Measurements from ENCODE around the gene DNAJC21.

The DNAJC21 gene

DNA sequence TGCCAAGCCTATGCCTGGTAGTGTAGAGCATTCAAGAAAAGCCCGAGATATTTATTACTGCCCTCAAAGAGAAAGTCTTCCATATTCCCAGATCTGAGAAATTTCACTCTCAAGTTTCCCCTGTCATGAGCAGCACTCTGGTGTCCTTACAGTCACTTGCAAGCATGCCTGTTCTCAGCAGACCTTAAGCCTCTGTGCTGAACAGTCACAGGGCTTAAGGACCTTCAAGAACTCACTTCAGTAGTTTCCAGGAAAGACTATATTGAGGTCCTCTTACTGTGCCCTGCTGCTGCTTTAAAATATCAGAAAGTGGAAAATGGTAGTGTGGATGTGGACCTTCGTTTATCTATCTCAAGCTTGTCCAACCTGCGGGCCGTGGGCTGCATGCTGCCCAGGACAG lies 53.5 kb downstream of the DNAJC21 start:
- 88% methylated on average over 2 of the region's 4 CpGs for WGBS

DNA sequence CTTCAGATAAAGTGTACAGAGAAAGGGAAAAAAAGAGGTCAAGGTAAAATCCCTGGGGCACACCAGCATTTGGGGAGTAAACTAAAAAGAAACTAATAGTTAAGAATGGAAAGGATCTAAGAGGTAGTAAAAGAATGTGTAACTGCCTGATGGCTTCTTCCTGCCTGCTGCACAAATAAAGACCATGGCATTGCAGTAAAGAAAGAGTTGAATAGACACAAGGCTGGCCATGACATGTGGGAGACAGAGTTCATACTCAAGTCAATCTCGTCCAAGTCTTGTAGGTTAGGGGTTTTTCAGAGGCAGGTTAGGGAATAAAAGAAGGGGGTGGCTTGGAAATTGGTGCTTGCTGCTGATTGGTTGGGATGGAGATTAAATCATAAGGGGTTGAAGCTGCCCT lies 57.6 kb downstream of the DNAJC21 start:
- Histone ChIP-seq H3K18ac (ENCODE audit: low read depth in 1 of 2, low read length in 2 of 2) (no peak overlapping the region), H2BK120ac (ENCODE audit: low read depth, low read length) (no peak overlapping the region), H3K9ac (ENCODE audit: low read length) (no peak overlapping the region), H3K79me1 (replicated peaks; ENCODE audit: low read length, poor library complexity, severe bottlenecking) (no peaks in the 10 kb centered on the region), H3K9me3 (ENCODE audit: control insufficient read depth, low read length) (peaks cover 24% of the 10 kb centered on the region), H3K4me3 (ENCODE audit: insufficient read depth in 1 of 2, low read depth in 1 of 2, low read length in 2 of 2) (no peak overlapping the region), H3K36me3 (ENCODE audit: control insufficient read depth in 1 of 2, insufficient read depth in 2 of 2, low read depth in 1 of 2, low read length in 2 of 2) (no peaks in the 10 kb centered on the region), H2AK5ac (ENCODE audit: low read length, severe bottlenecking) (no peak overlapping the region), H4K91ac (ENCODE audit: low read length) (no peak overlapping the region), H2BK5ac (ENCODE audit: low read depth, low read length, poor library complexity, severe bottlenecking) (no peak overlapping the region), H2BK15ac (ENCODE audit: low read depth, poor library complexity, severe bottlenecking) (no peak overlapping the region), H3K14ac (ENCODE audit: low read length in 2 of 2) (no peak overlapping the region), H2AFZ (ENCODE audit: low read depth, low read length) (no peak overlapping the region), H4K8ac (ENCODE audit: low read length) (no peak overlapping the region), H3K4me1 (ENCODE audit: control insufficient read depth, insufficient read depth, low read depth, low read length) (no peaks in the 10 kb centered on the region), H3K4ac (ENCODE audit: low read depth in 1 of 2, low read length in 2 of 2) (no peak overlapping the region), H3K27ac (ENCODE audit: low read length, poor library complexity, severe bottlenecking) (no peak overlapping the region), H3K23ac (ENCODE audit: low read length in 2 of 2) (no peak overlapping the region), H3K27me3 (ENCODE audit: control insufficient read depth in 1 of 2, insufficient read depth in 1 of 2, low read length in 2 of 2) (peaks cover 0 to 4% of the 10 kb centered on the region in 2 experiments), H2BK12ac (ENCODE audit: low read length in 2 of 2) (no peak overlapping the region), H3K4me2 (ENCODE audit: low read length, poor library complexity, severe bottlenecking) (no peak overlapping the region)
- WGBS: 65% methylated on average over 1 of the region's 1 CpG
- no peak for DNase-seq

More for the DNA sequence above, 53.5 kb downstream of the DNAJC21 start:
- H3K4me2 ChIP-seq (ENCODE audit: low read length, poor library complexity, severe bottlenecking): no peak overlapping the region
- no peak overlapping the region for H3K14ac ChIP-seq (ENCODE audit: low read length in 2 of 2)
- no peak overlapping the region for H2BK15ac ChIP-seq (ENCODE audit: low read depth, poor library complexity, severe bottlenecking)
- H2BK12ac ChIP-seq (ENCODE audit: low read length in 2 of 2): no peak overlapping the region
- H3K23ac ChIP-seq (ENCODE audit: low read length in 2 of 2): no peak overlapping the region
- H3K4me3 ChIP-seq (ENCODE audit: insufficient read depth in 1 of 2, low read depth in 1 of 2, low read length in 2 of 2): no peak overlapping the region
- H2BK120ac ChIP-seq (ENCODE audit: low read depth, low read length): no peak overlapping the region
- no peaks in the 10 kb centered on the region for H3K4me1 ChIP-seq (ENCODE audit: control insufficient read depth, insufficient read depth, low read depth, low read length)
- no peak overlapping the region for H3K9ac ChIP-seq (ENCODE audit: low read length)
- no peak overlapping the region for H4K91ac ChIP-seq (ENCODE audit: low read length)
- no peaks in the 10 kb centered on the region for H3K27me3 ChIP-seq (ENCODE audit: control insufficient read depth in 1 of 2, insufficient read depth in 1 of 2, low read length in 2 of 2)
- H3K9me3 ChIP-seq (ENCODE audit: control insufficient read depth, low read length): peaks cover 24% of the 10 kb centered on the region
- no peak overlapping the region for H2BK5ac ChIP-seq (ENCODE audit: low read depth, low read length, poor library complexity, severe bottlenecking)
- no peak overlapping the region for H3K27ac ChIP-seq (ENCODE audit: low read length, poor library complexity, severe bottlenecking)
- H2AK5ac ChIP-seq (ENCODE audit: low read length, severe bottlenecking): no peak overlapping the region
- no peak overlapping the region for H3K4ac ChIP-seq (ENCODE audit: low read depth in 1 of 2, low read length in 2 of 2)
- H2AFZ ChIP-seq (ENCODE audit: low read depth, low read length): no peak overlapping the region
- no peaks in the 10 kb centered on the region for H3K36me3 ChIP-seq (ENCODE audit: control insufficient read depth in 1 of 2, insufficient read depth in 2 of 2, low read depth in 1 of 2, low read length in 2 of 2)
- no peaks in the 10 kb centered on the region for H3K79me1 ChIP-seq (replicated peaks; ENCODE audit: low read length, poor library complexity, severe bottlenecking)
- DNase-seq: no peak
- no peak overlapping the region for H4K8ac ChIP-seq (ENCODE audit: low read length)
- no peak overlapping the region for H3K18ac ChIP-seq (ENCODE audit: low read depth in 1 of 2, low read length in 2 of 2)

DNA sequence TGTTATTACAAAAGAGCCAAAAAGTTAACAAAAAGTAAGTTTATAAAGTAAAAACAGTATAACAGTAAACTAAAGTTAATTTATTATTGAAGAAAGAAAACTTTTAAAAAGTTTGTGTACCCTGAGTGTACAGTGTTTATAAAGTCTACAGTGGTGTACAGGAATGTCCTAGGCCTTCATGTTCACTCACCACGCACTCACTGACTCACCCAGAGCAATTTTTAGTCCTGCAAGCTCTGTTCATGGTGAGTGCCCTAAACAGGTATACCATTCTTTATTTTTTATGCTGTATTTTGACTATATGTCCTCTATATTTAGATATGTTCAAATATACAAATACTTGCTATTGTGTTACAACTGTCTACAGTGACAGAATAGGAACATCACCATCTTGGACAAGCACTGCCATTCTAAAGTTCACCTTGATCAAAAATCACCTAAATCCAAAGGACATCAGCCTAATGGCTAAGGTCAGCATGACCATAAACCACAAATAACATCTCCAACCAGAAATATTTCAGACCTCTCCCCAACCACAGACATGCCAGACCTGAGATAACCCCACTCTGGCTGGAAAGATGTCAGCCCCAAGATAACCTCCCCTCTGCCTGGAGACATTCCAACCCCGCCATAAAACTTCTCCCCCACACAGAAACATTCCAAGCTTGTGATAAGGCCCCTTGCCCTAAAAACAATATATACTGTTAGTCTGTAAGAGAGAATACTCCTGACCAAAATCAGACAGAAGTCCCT lies 62.3 kb downstream of the DNAJC21 start:
- H3K36me3 ChIP-seq (ENCODE audit: control insufficient read depth in 1 of 2, insufficient read depth in 2 of 2, low read depth in 1 of 2, low read length in 2 of 2): no peaks in the 10 kb centered on the region
- H3K27me3 ChIP-seq (ENCODE audit: control insufficient read depth in 1 of 2, insufficient read depth in 1 of 2, low read length in 2 of 2): peaks cover 6 to 22% of the 10 kb centered on the region in 2 experiments
- WGBS: 100% methylated on average over 1 of the region's 2 CpGs
- no peak overlapping the region for H3K18ac ChIP-seq (ENCODE audit: low read depth in 1 of 2, low read length in 2 of 2)
- H3K4me1 ChIP-seq (ENCODE audit: control insufficient read depth, insufficient read depth, low read depth, low read length): no peaks in the 10 kb centered on the region
- H2BK120ac ChIP-seq (ENCODE audit: low read depth, low read length): no peak overlapping the region
- no peak overlapping the region for H3K9ac ChIP-seq (ENCODE audit: low read length)
- no peak overlapping the region for H3K4me2 ChIP-seq (ENCODE audit: low read length, poor library complexity, severe bottlenecking)
- H3K14ac ChIP-seq (ENCODE audit: low read length in 2 of 2): no peak overlapping the region
- DNase-seq: peak; percentile 50
- no peak overlapping the region for H2BK15ac ChIP-seq (ENCODE audit: low read depth, poor library complexity, severe bottlenecking)
- H3K79me1 ChIP-seq (replicated peaks; ENCODE audit: low read length, poor library complexity, severe bottlenecking): no peaks in the 10 kb centered on the region
- no peak overlapping the region for H3K27ac ChIP-seq (ENCODE audit: low read length, poor library complexity, severe bottlenecking)
- H2AFZ ChIP-seq (ENCODE audit: low read depth, low read length): no peak overlapping the region
- no peak overlapping the region for H3K4ac ChIP-seq (ENCODE audit: low read depth in 1 of 2, low read length in 2 of 2)
- H3K23ac ChIP-seq (ENCODE audit: low read length in 2 of 2): no peak overlapping the region
- no peak overlapping the region for H4K8ac ChIP-seq (ENCODE audit: low read length)
- H2BK12ac ChIP-seq (ENCODE audit: low read length in 2 of 2): no peak overlapping the region
- H3K9me3 ChIP-seq (ENCODE audit: control insufficient read depth, low read length): peaks cover 9% of the 10 kb centered on the region
- no peak overlapping the region for H2AK5ac ChIP-seq (ENCODE audit: low read length, severe bottlenecking)
- no peak overlapping the region for H2BK5ac ChIP-seq (ENCODE audit: low read depth, low read length, poor library complexity, severe bottlenecking)
- no peak overlapping the region for H3K4me3 ChIP-seq (ENCODE audit: insufficient read depth in 1 of 2, low read depth in 1 of 2, low read length in 2 of 2)
- no peak overlapping the region for H4K91ac ChIP-seq (ENCODE audit: low read length)

DNA sequence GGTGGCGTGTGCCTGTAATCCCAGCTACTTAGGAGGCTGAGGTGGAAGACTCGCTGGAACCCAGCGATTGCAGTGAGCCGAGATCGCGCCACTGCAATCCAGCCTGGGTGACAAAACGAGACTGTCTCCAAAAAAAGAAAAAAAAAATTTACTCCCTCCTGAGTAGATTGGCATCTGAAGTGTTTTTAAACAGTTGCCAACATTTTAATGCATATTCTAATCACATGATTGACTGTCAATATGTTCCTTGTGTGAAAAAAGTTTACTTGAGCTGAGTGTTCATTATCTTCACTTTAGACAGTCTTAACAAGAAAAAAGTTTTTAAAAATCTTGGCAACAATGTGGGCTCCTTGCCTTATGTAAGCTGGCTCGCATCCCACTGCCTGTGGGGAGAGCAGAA lies 64.6 kb downstream of the DNAJC21 start:
- Histone ChIP-seq H3K9me3 (ENCODE audit: control insufficient read depth, low read length) (no peaks in the 10 kb centered on the region), H2AFZ (ENCODE audit: low read depth, low read length) (no peak overlapping the region), H4K8ac (ENCODE audit: low read length) (no peak overlapping the region), H3K27me3 (ENCODE audit: control insufficient read depth in 1 of 2, insufficient read depth in 1 of 2, low read length in 2 of 2) (peaks cover 6 to 20% of the 10 kb centered on the region in 2 experiments), H3K14ac (ENCODE audit: low read length in 2 of 2) (no peak overlapping the region), H3K23ac (ENCODE audit: low read length in 2 of 2) (no peak overlapping the region), H3K36me3 (ENCODE audit: control insufficient read depth in 1 of 2, insufficient read depth in 2 of 2, low read depth in 1 of 2, low read length in 2 of 2) (no peaks in the 10 kb centered on the region), H3K18ac (ENCODE audit: low read depth in 1 of 2, low read length in 2 of 2) (no peak overlapping the region), H3K4me1 (ENCODE audit: control insufficient read depth, insufficient read depth, low read depth, low read length) (peaks cover 3% of the 10 kb centered on the region), H2BK15ac (ENCODE audit: low read depth, poor library complexity, severe bottlenecking) (no peak overlapping the region), H3K4me3 (ENCODE audit: insufficient read depth in 1 of 2, low read depth in 1 of 2, low read length in 2 of 2) (no peak overlapping the region), H3K79me1 (replicated peaks; ENCODE audit: low read length, poor library complexity, severe bottlenecking) (no peaks in the 10 kb centered on the region), H2BK12ac (ENCODE audit: low read length in 2 of 2) (no peak overlapping the region), H4K91ac (ENCODE audit: low read length) (no peak overlapping the region), H2BK120ac (ENCODE audit: low read depth, low read length) (no peak overlapping the region), H3K4ac (ENCODE audit: low read depth in 1 of 2, low read length in 2 of 2) (no peak overlapping the region), H3K27ac (ENCODE audit: low read length, poor library complexity, severe bottlenecking) (no peak overlapping the region), H2AK5ac (ENCODE audit: low read length, severe bottlenecking) (no peak overlapping the region), H3K4me2 (ENCODE audit: low read length, poor library complexity, severe bottlenecking) (no peak overlapping the region), H3K9ac (ENCODE audit: low read length) (no peak overlapping the region), H2BK5ac (ENCODE audit: low read depth, low read length, poor library complexity, severe bottlenecking) (no peak overlapping the region)
- WGBS: 89% methylated on average over 4 of the region's 8 CpGs
- no peak for DNase-seq
